Body of pancreas (tissue), 4 donors: Measurements from ENCODE around the gene KCND3. TPM values are rescaled to one million over a fixed set of nuclear protein-coding genes. Genes with fewer than 3 reads are reported as not detected.

ENCODE experiments used
- ATAC-seq: fragments of 150-250 bp; one replicate; pipeline ENCODE4 v1.9.1; 2016
- DNase-seq, 4 donors: peaks; one replicate each; pipeline ENCODE4 v3.0.0-alpha.2; 2019
- H3K27ac ChIP-seq, 4 donors: fragments of 200-600 bp; sonication (generic); 1 replicate in 3 of 4; 2 replicates in 1 of 4; pipeline versions ENCODE4 v1.5.1 to v1.6.1; 2016 to 2019; ENCODE audit warnings: mild to moderate bottlenecking in 1 of 4, mixed read lengths in 1 of 4, moderate library complexity in 1 of 4
- H3K27me3 ChIP-seq, 2 donors: fragments of 200-600 bp; sonication (generic); one replicate each; pipeline ENCODE4 v1.6.0; 2016; ENCODE audit warnings: mild to moderate bottlenecking in 1 of 2
- H3K36me3 ChIP-seq, 2 donors: fragments of 200-600 bp; sonication (generic); replicated peaks in 1 of 2; 2 replicates each; pipeline ENCODE4 v1.5.1; 2016; ENCODE audit warnings: low read depth in 2 of 2; ENCODE audit not compliant: insufficient read depth in 1 of 2
- H3K4me1 ChIP-seq: fragments of 200-600 bp; sonication (generic); one replicate; pipeline ENCODE4 v1.6.0; 2016
- H3K4me3 ChIP-seq, 2 donors: fragments of 200-600 bp; sonication (generic); 1 replicate in 1 of 2; 2 replicates in 1 of 2; pipeline ENCODE4 v1.5.1; 2016 to 2019
- H3K9me3 ChIP-seq, 3 donors: fragments of 200-600 bp; sonication (generic); 1 replicate in 2 of 3; 2 replicates in 1 of 3; pipeline ENCODE4 v1.5.1; 2016
- CTCF ChIP-seq, 7 experiments: fragments of 450-650 bp in 4 of 7; fragments of 200-600 bp in 3 of 7; sonication (generic) in 3 of 7; IDR thresholded peaks; one replicate each; pipeline ENCODE4 v1.5.1; 2016 to 2019; ENCODE audit warnings: antibody characterized with exemption in 7 of 7
- POLR2A ChIP-seq, 3 donors: fragments of 450-650 bp; IDR thresholded peaks; one replicate each; pipeline ENCODE4 v1.6.1; 2016; ENCODE audit warnings: antibody characterized with exemption in 3 of 3, mild to moderate bottlenecking in 2 of 3
- WGBS, 2 donors: methylation state at CpG; one replicate each; pipeline ENCODE4 v1.1.5; 2017; 5-methylcytosine and 5-hydroxymethylcytosine counted together
- intact Hi-C: fragments of 100-400 bp; cut with DNase I; formaldehyde crosslinking; loops from one replicate; pipeline ENCODE4 v1.15.1; 2023
- total RNA-seq, 2 donors: library from RNA; depleted of rRNA; stranded (reverse); fragments of >200 nt; gene quantifications; one replicate each; pipeline ENCODE4 v1.1.0, GENCODE V29; 2016

The KCND3 gene
- total RNA-seq, 2 donors from 2014 or later: 7.6 to 15.0 TPM

GRCh38 chr1:111971396-111971795 is 18.1 kb downstream of the KCND3 start:
- H3K4me1 ChIP-seq: peaks cover 13% of the 10 kb centered on the region
- no peak for TF ChIP-seq CTCF (IDR thresholded peaks at IDR 0.05)
- TF ChIP-seq POLR2A (IDR thresholded peaks at IDR 0.05): no peak
- intact Hi-C loops: no loop called here
- H3K27ac ChIP-seq: no peak overlapping the region
- no peaks in the 10 kb centered on the region for H3K36me3 ChIP-seq
- no peak for ATAC-seq
- H3K27me3 ChIP-seq: no peaks in the 10 kb centered on the region
- no peak overlapping the region for H3K4me3 ChIP-seq
- H3K9me3 ChIP-seq: no peaks in the 10 kb centered on the region
- 35 to 37% methylated on average over 1 of the region's 1 CpG for WGBS, 2 donors
- DNase-seq: no peak

- Histone ChIP-seq H3K36me3 (no peaks in the 10 kb centered on the region), H3K4me3 (no peak overlapping the region), H3K27me3 (no peaks in the 10 kb centered on the region), H3K9me3 (no peaks in the 10 kb centered on the region), H3K4me1 (no peaks in the 10 kb centered on the region), H3K27ac (no peak overlapping the region)
- WGBS, 2 donors: 69 to 86% methylated on average over 2 to 4 of the region's 4 CpGs
- intact Hi-C loops: no loop called here
- TF ChIP-seq POLR2A (IDR thresholded peaks at IDR 0.05) (no peak), CTCF (IDR thresholded peaks at IDR 0.05) (no peak)
- DNase-seq (no peak), ATAC-seq (no peak)
Measured at GRCh38 chr1:111968511-111968910, 21.0 kb downstream of the KCND3 start.

- no peaks in the 10 kb centered on the region for H3K27me3 ChIP-seq
- DNase-seq: no peak
- no peaks in the 10 kb centered on the region for H3K4me1 ChIP-seq
- H3K4me3 ChIP-seq: no peak overlapping the region
- no peak for TF ChIP-seq CTCF (IDR thresholded peaks at IDR 0.05)
- TF ChIP-seq POLR2A (IDR thresholded peaks at IDR 0.05): no peak
- ATAC-seq: no peak
- WGBS, 2 donors: 61 to 69% methylated on average over 2 to 3 of the region's 3 CpGs
- H3K36me3 ChIP-seq: no peaks in the 10 kb centered on the region
- no peak overlapping the region for H3K27ac ChIP-seq
- intact Hi-C loops: no loop called here
- no peaks in the 10 kb centered on the region for H3K9me3 ChIP-seq
Measured at GRCh38 chr1:111967886-111968285, 21.6 kb downstream of the KCND3 start.

GRCh38 chr1:111967067-111967690 is 22.3 kb downstream of the KCND3 start:
- Histone ChIP-seq H3K4me3 (no peak overlapping the region), H3K9me3 (no peaks in the 10 kb centered on the region), H3K27ac (no peak overlapping the region), H3K27me3 (no peaks in the 10 kb centered on the region), H3K36me3 (no peaks in the 10 kb centered on the region), H3K4me1 (no peaks in the 10 kb centered on the region)
- no peak for ATAC-seq
- WGBS, 2 donors: 63 to 67% methylated on average over 10 to 13 of the region's 13 CpGs
- TF ChIP-seq CTCF (IDR thresholded peaks at IDR 0.05): no peak
- no peak for TF ChIP-seq POLR2A (IDR thresholded peaks at IDR 0.05)
- intact Hi-C loops: no loop called here
- peak in 1 of 4 donors; percentile 49 for DNase-seq

- no peaks in the 10 kb centered on the region for H3K27me3 ChIP-seq
- H3K4me3 ChIP-seq: no peak overlapping the region
- intact Hi-C loops: no loop called here
- H3K36me3 ChIP-seq: no peaks in the 10 kb centered on the region
- H3K4me1 ChIP-seq: no peaks in the 10 kb centered on the region
- 84 to 91% methylated on average over 5 of the region's 5 CpGs for WGBS, 2 donors
- TF ChIP-seq POLR2A (IDR thresholded peaks at IDR 0.05) (no peak), CTCF (IDR thresholded peaks at IDR 0.05) (no peak)
- ATAC-seq: no peak
- no peak for DNase-seq
- no peak overlapping the region for H3K27ac ChIP-seq
- H3K9me3 ChIP-seq: no peaks in the 10 kb centered on the region
Measured at GRCh38 chr1:111965781-111966443, 23.6 kb downstream of the KCND3 start.
